AG09319 (cell line): ENCODE data around the gene C1QTNF6.
A peak's percentile ranks its signal among the peaks of the same experiment; 100 is the strongest.

ENCODE experiments used
- DNase-seq: peaks from one replicate; pipeline ENCODE4 v3.0.0-alpha.2; 2010; ENCODE audit warnings: low read depth; ENCODE audit errors: extremely low read depth
- CTCF ChIP-seq: IDR thresholded peaks from 2 replicates; pipeline ENCODE4 v1.5.1; 2011; ENCODE audit warnings: low read depth, mild to moderate bottlenecking, inconsistent platforms, low read length, moderate library complexity

C1QTNF6 gene

GRCh38 chr22:37231406-37232139 is 43.5 kb upstream of the C1QTNF6 start:
- TF ChIP-seq CTCF = no peak
- DNase-seq = no peak

- no peak for TF ChIP-seq CTCF
- DNase-seq = no peak
Observed at GRCh38 chr22:37230673-37231405, 42.8 kb upstream of the C1QTNF6 start.

GRCh38 chr22:37229805-37230672 is 42.0 kb upstream of the C1QTNF6 start:
- DNase-seq = no peak
- TF ChIP-seq CTCF = no peak

GRCh38 chr22:37229012-37229804 is 41.2 kb upstream of the C1QTNF6 start:
- no peak for TF ChIP-seq CTCF
- peak; percentile 43 for DNase-seq

- no peak for TF ChIP-seq CTCF
- DNase-seq = no peak
Observed at GRCh38 chr22:37228106-37229011, 40.3 kb upstream of the C1QTNF6 start.

GRCh38 chr22:37226514-37226913 is 38.5 kb upstream of the C1QTNF6 start:
- no peak for DNase-seq
- TF ChIP-seq CTCF = no peak
